Type B pancreatic cell (in vitro differentiated cells): ENCODE results near the gene APBB2. TPM values are rescaled to one million over a fixed set of nuclear protein-coding genes. Genes with fewer than 3 reads are reported as not detected.

Source experiments
- DNase-seq: peaks from one replicate; pipeline ENCODE4 v3.0.0; 2021; ENCODE audit warnings: mixed read lengths; ENCODE audit not compliant: unreplicated experiment; ENCODE audit errors: extremely low spot score
- H3K27ac Mint-ChIP-seq: 2 replicates; pipeline ENCODE4 v1.8.0; 2021; ENCODE audit warnings: mild to moderate bottlenecking, mixed read lengths
- H3K27me3 Mint-ChIP-seq: 2 replicates; pipeline ENCODE4 v1.8.0; 2021; ENCODE audit warnings: mixed read lengths
- H3K36me3 Mint-ChIP-seq: 2 replicates; pipeline ENCODE4 v1.8.0; 2021; ENCODE audit warnings: mixed read lengths
- H3K4me1 Mint-ChIP-seq: one replicate; pipeline ENCODE4 v1.8.0; 2021; ENCODE audit warnings: mixed read lengths; ENCODE audit not compliant: unreplicated experiment
- H3K4me3 Mint-ChIP-seq: 2 replicates; pipeline ENCODE4 v1.8.0; 2021; ENCODE audit warnings: mild to moderate bottlenecking, mixed read lengths
- H3K9me3 Mint-ChIP-seq: 2 replicates; pipeline ENCODE4 v1.8.0; 2021; ENCODE audit warnings: mixed read lengths
- CTCF ChIP-seq: fragments of 200-600 bp; sonication (generic); conservative IDR thresholded peaks from 2 replicates; pipeline ENCODE4 v1.5.0; 2021; ENCODE audit warnings: antibody characterized with exemption, mild to moderate bottlenecking
- total RNA-seq: library from RNA; stranded (reverse); gene quantifications from 2 replicates; pipeline ENCODE4 v1.2.1, GENCODE V29; 2021; ENCODE audit warnings: low replicate concordance

The APBB2 gene
- total RNA-seq, 1 donor from 2014 or later: 33.3 TPM

DNA sequence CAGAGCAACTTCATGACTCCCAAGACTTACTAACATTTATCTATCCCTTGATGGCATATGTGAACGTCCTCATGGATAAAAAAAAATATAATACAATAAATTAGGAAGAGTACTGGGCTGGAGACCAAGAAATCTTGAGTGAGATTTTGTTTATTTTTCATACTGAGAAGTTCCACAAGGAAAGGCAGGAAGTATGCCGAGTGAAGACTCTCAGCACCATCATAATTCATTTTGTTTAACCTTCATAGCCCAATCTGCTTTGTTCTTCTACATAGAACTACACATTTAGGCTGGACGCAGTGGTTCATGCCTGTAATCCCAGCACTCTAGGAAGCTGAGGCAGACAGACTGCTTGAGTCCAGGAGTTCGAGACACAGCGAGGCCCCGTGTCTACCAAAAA is 266.3 kb downstream of the APBB2 start:
- no peak for DNase-seq
- Mint-ChIP-seq H3K27me3 (no peaks in the 10 kb centered on the region), H3K27ac (no peak overlapping the region), H3K4me3 (no peak overlapping the region), H3K9me3 (no peaks in the 10 kb centered on the region), H3K36me3 (no peaks in the 10 kb centered on the region), H3K4me1 (no peaks in the 10 kb centered on the region)
- TF ChIP-seq CTCF: no peak

GRCh38 chr4:40946652-40947051 is 267.7 kb downstream of the APBB2 start:
- no peaks in the 10 kb centered on the region for H3K9me3 Mint-ChIP-seq
- no peak overlapping the region for H3K27ac Mint-ChIP-seq
- no peaks in the 10 kb centered on the region for H3K4me1 Mint-ChIP-seq
- H3K27me3 Mint-ChIP-seq: no peaks in the 10 kb centered on the region
- H3K36me3 Mint-ChIP-seq: no peaks in the 10 kb centered on the region
- DNase-seq: no peak
- no peak for TF ChIP-seq CTCF
- H3K4me3 Mint-ChIP-seq: no peak overlapping the region

GRCh38 chr4:40940756-40941155 is 273.6 kb downstream of the APBB2 start:
- Mint-ChIP-seq H3K4me3 (no peak overlapping the region), H3K4me1 (no peaks in the 10 kb centered on the region), H3K27ac (no peak overlapping the region), H3K9me3 (no peaks in the 10 kb centered on the region), H3K36me3 (no peaks in the 10 kb centered on the region), H3K27me3 (no peaks in the 10 kb centered on the region)
- DNase-seq: no peak
- TF ChIP-seq CTCF: no peak

GRCh38 chr4:40940317-40940741 is 274.0 kb downstream of the APBB2 start:
- Mint-ChIP-seq H3K9me3 (no peaks in the 10 kb centered on the region), H3K27ac (no peak overlapping the region), H3K4me1 (no peaks in the 10 kb centered on the region), H3K27me3 (no peaks in the 10 kb centered on the region), H3K4me3 (no peak overlapping the region), H3K36me3 (no peaks in the 10 kb centered on the region)
- no peak for TF ChIP-seq CTCF
- no peak for DNase-seq

- Mint-ChIP-seq H3K4me3 (no peak overlapping the region), H3K36me3 (no peaks in the 10 kb centered on the region), H3K9me3 (no peaks in the 10 kb centered on the region), H3K4me1 (no peaks in the 10 kb centered on the region), H3K27ac (no peak overlapping the region), H3K27me3 (no peaks in the 10 kb centered on the region)
- no peak for TF ChIP-seq CTCF
- no peak for DNase-seq
These were observed 274.5 kb downstream of the APBB2 start for GRCh38 chr4:40939856-40940255.

GRCh38 chr4:40938337-40938736 is 276.0 kb downstream of the APBB2 start:
- no peaks in the 10 kb centered on the region for H3K9me3 Mint-ChIP-seq
- no peaks in the 10 kb centered on the region for H3K27me3 Mint-ChIP-seq
- no peak for DNase-seq
- H3K36me3 Mint-ChIP-seq: no peaks in the 10 kb centered on the region
- TF ChIP-seq CTCF: no peak
- no peak overlapping the region for H3K27ac Mint-ChIP-seq
- no peak overlapping the region for H3K4me3 Mint-ChIP-seq
- peaks cover 5% of the 10 kb centered on the region for H3K4me1 Mint-ChIP-seq
